ENCODE measurements around the gene CSRNP2.

DNA sequence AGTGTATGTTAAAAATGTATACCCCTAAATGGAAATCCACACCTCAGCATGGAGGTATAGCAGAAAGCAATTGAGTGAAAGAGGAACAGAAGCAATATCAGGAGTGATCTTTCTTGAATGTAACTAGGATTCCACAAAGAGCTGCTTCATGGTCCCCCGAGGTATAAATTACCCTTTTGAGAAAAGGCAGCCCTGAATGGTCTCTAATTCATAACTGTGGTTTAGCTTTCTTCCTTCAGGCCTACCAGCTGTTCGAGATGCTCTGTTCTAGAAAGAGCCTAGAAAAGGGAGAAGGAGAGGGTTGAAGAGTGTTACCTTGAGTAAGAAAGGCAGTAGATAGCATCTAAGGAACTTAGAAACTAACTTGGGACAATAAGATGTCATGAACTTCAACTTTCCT lies 42.9 kb upstream of the CSRNP2 start:
- TF ChIP-seq CTCF (conservative IDR thresholded peaks at IDR 0.05; ENCODE audit: low read depth, low read length) (no peak), EZH2 (IDR thresholded peaks at IDR 0.05; ENCODE audit: low read length, unreplicated experiment) (no peak)

Measured in PC-3 (cell line).